Liver (tissue), 9 donors: ENCODE measurements around the gene URAD. TPM values are rescaled to one million over a fixed set of nuclear protein-coding genes. Genes with fewer than 3 reads are reported as not detected.

Source experiments
- DNase-seq: peaks from one replicate; pipeline ENCODE4 v3.0.0-alpha.2; 2017; ENCODE audit warnings: low spot score
- H3K27ac ChIP-seq, 2 donors: one replicate each; pipeline ENCODE4 v1.7.0; 2013; ENCODE audit warnings: inconsistent platforms in 2 of 2, low read length in 2 of 2, control low read depth in 1 of 2, low read depth in 1 of 2, mild to moderate bottlenecking in 1 of 2
- H3K27me3 ChIP-seq, 4 donors: one replicate each; pipeline versions ENCODE4 v1.6.1 to v1.7.0; 2013; ENCODE audit warnings: low read length in 3 of 4, inconsistent platforms in 1 of 4, mild to moderate bottlenecking in 1 of 4, moderate library complexity in 1 of 4; ENCODE audit not compliant: control insufficient read depth in 4 of 4, insufficient read depth in 4 of 4
- H3K36me3 ChIP-seq, 4 donors: one replicate each; pipeline versions ENCODE4 v1.6.1 to v1.7.0; 2013; ENCODE audit warnings: low read length in 3 of 4, mild to moderate bottlenecking in 3 of 4, low read depth in 1 of 4, moderate library complexity in 1 of 4; ENCODE audit not compliant: control insufficient read depth in 4 of 4, insufficient read depth in 3 of 4
- H3K4me1 ChIP-seq, 4 donors: one replicate each; pipeline versions ENCODE4 v1.6.1 to v1.7.0; 2013; ENCODE audit warnings: low read length in 3 of 4, mild to moderate bottlenecking in 3 of 4, moderate library complexity in 1 of 4; ENCODE audit not compliant: control insufficient read depth in 4 of 4, insufficient read depth in 4 of 4
- H3K4me3 ChIP-seq, 3 donors: one replicate each; pipeline versions ENCODE4 v1.6.1 to v1.7.0; 2013; ENCODE audit warnings: low read length in 3 of 3, control low read depth in 1 of 3, low read depth in 1 of 3, mild to moderate bottlenecking in 1 of 3
- H3K9ac ChIP-seq, 2 donors: one replicate each; pipeline ENCODE4 v1.7.0; 2013; ENCODE audit warnings: low read length in 2 of 2, mild to moderate bottlenecking in 2 of 2, moderate library complexity in 2 of 2, control low read depth in 1 of 2, low read depth in 1 of 2
- H3K9me3 ChIP-seq, 4 donors: one replicate each; pipeline versions ENCODE4 v1.6.1 to v1.7.0; 2013; ENCODE audit warnings: low read length in 3 of 4; ENCODE audit not compliant: control insufficient read depth in 4 of 4
- CTCF ChIP-seq: fragments of 150-350 bp; IDR thresholded peaks from 2 replicates; pipeline ENCODE4 v1.5.1; 2017; ENCODE audit warnings: improper control_type of control experiment, low read depth, low read length; ENCODE audit not compliant: missing input control
- EGR1 ChIP-seq, 2 donors: IDR thresholded peaks; 2 replicates each; pipeline ENCODE4 v1.6.1; 2016 to 2018; ENCODE audit warnings: antibody characterized with exemption in 2 of 2, low read depth in 2 of 2
- FOXA1 ChIP-seq: IDR thresholded peaks from 2 replicates; pipeline ENCODE4 v1.6.1; 2016; ENCODE audit warnings: antibody characterized with exemption
- GABPA ChIP-seq, 2 donors: IDR thresholded peaks in 1 of 2; conservative IDR thresholded peaks in 1 of 2; 2 replicates each; pipeline ENCODE4 v1.6.1; 2016; ENCODE audit warnings: antibody characterized with exemption in 2 of 2, mild to moderate bottlenecking in 1 of 2, moderate library complexity in 1 of 2
- HNF4A ChIP-seq, 2 donors: conservative IDR thresholded peaks; 2 replicates each; pipeline ENCODE4 v1.6.1; 2016; ENCODE audit warnings: antibody characterized with exemption in 2 of 2, mild to moderate bottlenecking in 2 of 2
- HNF4G ChIP-seq: IDR thresholded peaks from 2 replicates; pipeline ENCODE4 v1.6.1; 2016; ENCODE audit warnings: antibody characterized with exemption
- NR2F2 ChIP-seq: IDR thresholded peaks from 2 replicates; pipeline ENCODE4 v1.6.1; 2016; ENCODE audit warnings: antibody characterized with exemption
- RAD21 ChIP-seq, 2 donors: IDR thresholded peaks; 2 replicates each; pipeline ENCODE4 v1.6.1; 2016; ENCODE audit warnings: antibody characterized with exemption in 2 of 2, mild to moderate bottlenecking in 2 of 2
- RXRA ChIP-seq, 2 donors: IDR thresholded peaks; 2 replicates each; pipeline ENCODE4 v1.6.1; 2017 to 2018; ENCODE audit warnings: antibody characterized with exemption in 2 of 2, mild to moderate bottlenecking in 1 of 2
- TAF1 ChIP-seq: conservative IDR thresholded peaks from 2 replicates; pipeline ENCODE4 v1.6.1; 2016; ENCODE audit warnings: antibody characterized with exemption, mild to moderate bottlenecking
- YY1 ChIP-seq: IDR thresholded peaks from 2 replicates; pipeline ENCODE4 v1.6.1; 2016; ENCODE audit warnings: antibody characterized with exemption, mild to moderate bottlenecking
- WGBS: extraction: QIAGEN DNeasy Blood & Tissue Kit; methylation state at CpG from one replicate; pipeline ENCODE4 v1.1.7; 2013; 5-methylcytosine and 5-hydroxymethylcytosine counted together
- polyA plus RNA-seq, 2 donors: library from polyadenylated mRNA; stranded (reverse) in 1 of 2; unstranded in 1 of 2; fragments of 200-250 nt in 1 of 2; fragments of >200 nt in 1 of 2; fragmentation: Nextera tagmentation in 1 of 2; extraction: Ambion mirVana in 1 of 2; gene quantifications; one replicate each; pipeline versions ENCODE4 v1.2.1 to v1.2.3, GENCODE V29; 2013 to 2015
- total RNA-seq, 2 donors: library from RNA; depleted of rRNA; stranded (reverse); fragments of >200 nt; gene quantifications; one replicate each; pipeline ENCODE4 v1.2.3, GENCODE V29; 2014
- TF ChIP-seq, protein P1 (sequence below): IDR thresholded peaks from 2 replicates; pipeline ENCODE4 v1.6.1; 2016; ENCODE audit warnings: antibody characterized with exemption, mild to moderate bottlenecking
- TF ChIP-seq, protein P2 (sequence below): IDR thresholded peaks from 2 replicates; pipeline ENCODE4 v1.6.1; 2016; ENCODE audit warnings: antibody characterized with exemption
- donor health status: healthy.
- donor health status: healthy.
- donor health status: healthy.
- donor health status: healthy.
- donor health status: healthy.

URAD gene
- total and polyA plus RNA-seq, 4 donors, result not detected

DNA sequence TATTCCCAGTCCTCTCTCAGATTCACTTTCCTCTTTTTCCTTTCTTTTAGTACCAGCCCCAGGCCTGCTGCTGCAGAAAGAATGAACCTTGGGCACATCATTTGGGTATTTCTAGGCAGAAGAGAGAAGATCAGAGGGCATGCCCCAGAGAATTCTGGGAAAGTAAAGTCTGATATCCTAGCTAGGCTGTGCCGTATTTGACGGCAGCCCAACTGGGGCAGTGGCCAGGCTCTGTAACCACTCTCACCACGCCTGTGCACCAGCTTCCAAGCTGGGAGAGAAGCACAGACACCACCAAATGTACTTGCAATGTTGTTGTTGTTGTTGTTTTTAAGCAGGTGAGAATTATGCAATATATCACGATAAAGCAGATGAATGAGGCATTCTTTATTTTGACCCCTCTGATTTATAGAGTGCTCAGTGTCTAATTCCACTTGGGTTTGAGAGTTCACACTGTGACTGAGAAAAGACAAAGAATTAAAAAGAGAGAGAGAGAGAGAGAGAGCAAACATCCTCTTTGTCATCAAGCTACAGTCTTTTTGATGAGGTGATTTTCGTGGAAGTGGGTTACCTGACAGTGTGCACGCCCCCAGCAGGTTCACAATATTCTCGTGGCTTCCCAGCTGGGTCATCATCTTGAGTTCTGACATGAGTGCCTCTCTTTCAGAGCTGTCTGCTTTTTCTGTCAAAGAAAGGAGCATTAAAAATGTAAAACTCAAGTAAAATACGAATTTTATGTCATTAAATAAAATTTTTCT, 39.3 kb upstream of the URAD start:
- no peak overlapping the region for H3K4me3 ChIP-seq
- TF ChIP-seq TAF1, result no peak
- no peak for TF ChIP-seq HNF4A (conservative IDR thresholded peaks at IDR 0.05)
- TF ChIP-seq RAD21 (IDR thresholded peaks at IDR 0.05), result no peak
- no peak for TF ChIP-seq NR2F2
- TF ChIP-seq EGR1 (IDR thresholded peaks at IDR 0.05; ENCODE audit: low read depth in 2 of 2), result no peak
- no peak for TF ChIP-seq HNF4G
- no peak for TF ChIP-seq FOXA1
- no peak for TF ChIP-seq GABPA (IDR thresholded peaks at IDR 0.05 in 1 of 2, conservative IDR thresholded peaks at IDR 0.05 in 1 of 2)
- TF ChIP-seq CTCF, result no peak
- TF ChIP-seq YY1, result no peak
- H3K36me3 ChIP-seq, result no peaks in the 10 kb centered on the region
- no peaks in the 10 kb centered on the region for H3K27me3 ChIP-seq
- no peak overlapping the region for H3K27ac ChIP-seq
- H3K9me3 ChIP-seq, result no peaks in the 10 kb centered on the region
- 80% methylated on average over 8 of the region's 8 CpGs for WGBS
- DNase-seq, result no peak
- H3K9ac ChIP-seq, result no peak overlapping the region
- peaks cover 0 to 10% (median 5%) of the 10 kb centered on the region in 4 donors for H3K4me1 ChIP-seq

DNA sequence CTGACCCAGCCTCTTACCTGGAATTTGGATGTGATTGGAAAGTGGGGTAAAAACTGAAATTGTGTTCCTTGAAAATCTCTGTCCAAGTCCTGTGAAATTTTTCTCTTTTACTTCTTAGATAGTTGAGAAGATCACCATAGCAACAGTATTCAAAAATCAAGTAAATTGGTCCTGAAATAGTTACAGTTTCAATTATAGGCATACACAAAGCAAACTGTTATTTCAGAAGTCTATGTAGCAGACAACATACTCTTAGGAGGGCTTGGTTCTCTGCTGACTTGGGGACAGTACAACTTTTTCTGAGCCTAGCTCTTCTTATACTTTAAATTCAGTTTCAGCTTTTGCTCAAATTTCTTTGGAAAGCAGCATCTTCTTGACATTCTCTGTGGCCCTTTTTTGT, 38.6 kb upstream of the URAD start:
- TF ChIP-seq RXRA (IDR thresholded peaks at IDR 0.05), result no peak
- no peak for TF ChIP-seq HNF4A (conservative IDR thresholded peaks at IDR 0.05)
- TF ChIP-seq EGR1 (IDR thresholded peaks at IDR 0.05; ENCODE audit: low read depth in 2 of 2), result no peak
- TF ChIP-seq CTCF, result no peak
- TF ChIP-seq, protein P1, sequence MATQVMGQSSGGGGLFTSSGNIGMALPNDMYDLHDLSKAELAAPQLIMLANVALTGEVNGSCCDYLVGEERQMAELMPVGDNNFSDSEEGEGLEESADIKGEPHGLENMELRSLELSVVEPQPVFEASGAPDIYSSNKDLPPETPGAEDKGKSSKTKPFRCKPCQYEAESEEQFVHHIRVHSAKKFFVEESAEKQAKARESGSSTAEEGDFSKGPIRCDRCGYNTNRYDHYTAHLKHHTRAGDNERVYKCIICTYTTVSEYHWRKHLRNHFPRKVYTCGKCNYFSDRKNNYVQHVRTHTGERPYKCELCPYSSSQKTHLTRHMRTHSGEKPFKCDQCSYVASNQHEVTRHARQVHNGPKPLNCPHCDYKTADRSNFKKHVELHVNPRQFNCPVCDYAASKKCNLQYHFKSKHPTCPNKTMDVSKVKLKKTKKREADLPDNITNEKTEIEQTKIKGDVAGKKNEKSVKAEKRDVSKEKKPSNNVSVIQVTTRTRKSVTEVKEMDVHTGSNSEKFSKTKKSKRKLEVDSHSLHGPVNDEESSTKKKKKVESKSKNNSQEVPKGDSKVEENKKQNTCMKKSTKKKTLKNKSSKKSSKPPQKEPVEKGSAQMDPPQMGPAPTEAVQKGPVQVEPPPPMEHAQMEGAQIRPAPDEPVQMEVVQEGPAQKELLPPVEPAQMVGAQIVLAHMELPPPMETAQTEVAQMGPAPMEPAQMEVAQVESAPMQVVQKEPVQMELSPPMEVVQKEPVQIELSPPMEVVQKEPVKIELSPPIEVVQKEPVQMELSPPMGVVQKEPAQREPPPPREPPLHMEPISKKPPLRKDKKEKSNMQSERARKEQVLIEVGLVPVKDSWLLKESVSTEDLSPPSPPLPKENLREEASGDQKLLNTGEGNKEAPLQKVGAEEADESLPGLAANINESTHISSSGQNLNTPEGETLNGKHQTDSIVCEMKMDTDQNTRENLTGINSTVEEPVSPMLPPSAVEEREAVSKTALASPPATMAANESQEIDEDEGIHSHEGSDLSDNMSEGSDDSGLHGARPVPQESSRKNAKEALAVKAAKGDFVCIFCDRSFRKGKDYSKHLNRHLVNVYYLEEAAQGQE, result no peak
- TF ChIP-seq, protein P2, sequence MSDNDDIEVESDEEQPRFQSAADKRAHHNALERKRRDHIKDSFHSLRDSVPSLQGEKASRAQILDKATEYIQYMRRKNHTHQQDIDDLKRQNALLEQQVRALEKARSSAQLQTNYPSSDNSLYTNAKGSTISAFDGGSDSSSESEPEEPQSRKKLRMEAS, result no peak
- no peak for TF ChIP-seq GABPA (IDR thresholded peaks at IDR 0.05 in 1 of 2, conservative IDR thresholded peaks at IDR 0.05 in 1 of 2)
- no peak for TF ChIP-seq RAD21 (IDR thresholded peaks at IDR 0.05)
- no peaks in the 10 kb centered on the region for H3K9me3 ChIP-seq
- no peaks in the 10 kb centered on the region for H3K36me3 ChIP-seq
- H3K9ac ChIP-seq, result no peak overlapping the region
- H3K4me3 ChIP-seq, result no peak overlapping the region
- H3K27me3 ChIP-seq, result no peaks in the 10 kb centered on the region
- H3K27ac ChIP-seq, result no peak overlapping the region
- H3K4me1 ChIP-seq, result peaks cover 0 to 10% (median 5%) of the 10 kb centered on the region in 4 donors
- DNase-seq, result no peak
